Measurements from ENCODE around the gene WWC2.

- TF ChIP-seq POLR2AphosphoS5 (IDR thresholded peaks at IDR 0.05; ENCODE audit: borderline replicate concordance, low read depth, low read length) (no peak), EZH2 (IDR thresholded peaks at IDR 0.05) (no peak), FOXP2 (optimal IDR thresholded peaks at IDR 0.05; ENCODE audit: control extremely low read depth, extremely low read length, insufficient read depth) (no peak)
Measured at GRCh38 chr4:183100298-183100599, 1.2 kb downstream of the WWC2 start.
